HEK293 (cell line): Measurements from ENCODE around the gene AXIN1.
A peak's percentile ranks its signal among the peaks of the same experiment; 100 is the strongest.

ENCODE experiments used
- CTCF ChIA-PET: fragments of 350-600 bp; formaldehyde crosslinking; extraction: SDS; loops from one replicate; lab custom pipeline; 2021; ENCODE audit warnings: antibody characterized with exemption; lab: Yijun Ruan, JAX
- POLR2A ChIA-PET: fragments of 300-600 bp; formaldehyde crosslinking; extraction: SDS; loops from one replicate; lab custom pipeline; 2020; ENCODE audit warnings: antibody characterized with exemption, inconsistent platforms; lab: Yijun Ruan, JAX
- H3K27ac ChIP-seq: fragments of 200-500 bp; sonication (Bioruptor generic); 2 replicates; pipeline ENCODE4 v1.5.1; 2014; ENCODE audit warnings: low read depth, low read length, control low read depth, inconsistent platforms; ENCODE audit errors: extremely low read depth
- H3K36me3 ChIP-seq, 2 experiments: fragments of 200-500 bp in 1 of 2; sonication (Bioruptor generic) in 1 of 2; 1 replicate in 1 of 2; 2 replicates in 1 of 2; pipeline ENCODE4 v1.5.1; 2014 to 2017; ENCODE audit warnings: inconsistent platforms in 2 of 2, low read length in 2 of 2; ENCODE audit not compliant: control insufficient read depth in 2 of 2, insufficient read depth in 1 of 2
- H3K4me1 ChIP-seq: fragments of 200-500 bp; sonication (Bioruptor generic); 2 replicates; pipeline ENCODE4 v1.5.1; 2014; ENCODE audit warnings: mild to moderate bottlenecking, low read length, inconsistent platforms; ENCODE audit not compliant: control insufficient read depth, insufficient read depth
- H3K4me3 ChIP-seq: 2 replicates; pipeline ENCODE4 v1.5.1; 2011; ENCODE audit warnings: low read depth, mild to moderate bottlenecking, control low read depth, low read length, moderate library complexity
- H3K9me3 ChIP-seq: fragments of 200-500 bp; sonication (Bioruptor generic); 2 replicates; pipeline ENCODE4 v1.5.1; 2014; ENCODE audit warnings: low read depth, low read length, inconsistent platforms; ENCODE audit not compliant: control insufficient read depth, insufficient read depth
- KLF7 ChIP-seq: fragments of 450-650 bp; formaldehyde crosslinking; IDR thresholded peaks from 2 replicates; pipeline ENCODE4 v1.5.1; 2016; ENCODE audit warnings: missing biosample characterization, missing genetic modification characterization, borderline replicate concordance
- ZNF146 ChIP-seq: fragments of 450-650 bp; formaldehyde crosslinking; IDR thresholded peaks from 2 replicates; pipeline ENCODE4 v1.5.1; 2016; ENCODE audit warnings: missing biosample characterization, missing genetic modification characterization
- ZNF324 ChIP-seq: fragments of 450-650 bp; formaldehyde crosslinking; IDR thresholded peaks from 2 replicates; pipeline ENCODE4 v1.5.1; 2016; ENCODE audit warnings: missing biosample characterization, missing genetic modification characterization
- ZNF341 ChIP-seq: fragments of 450-650 bp; formaldehyde crosslinking; IDR thresholded peaks from 2 replicates; pipeline ENCODE4; 2016; ENCODE audit warnings: low read depth, missing biosample characterization, missing genetic modification characterization
- ZNF561 ChIP-seq: fragments of 450-650 bp; IDR thresholded peaks from 2 replicates; pipeline ENCODE4 v1.5.1; 2018; ENCODE audit warnings: missing biosample characterization, missing genetic modification characterization, borderline replicate concordance
- ZNF600 ChIP-seq: fragments of 450-650 bp; formaldehyde crosslinking; IDR thresholded peaks from 2 replicates; pipeline ENCODE4 v1.5.1; 2016; ENCODE audit warnings: missing biosample characterization, missing genetic modification characterization
- TF ChIP-seq, protein P1 (sequence below): fragments of 450-650 bp; formaldehyde crosslinking; conservative IDR thresholded peaks from 2 replicates; pipeline ENCODE4 v1.5.1; 2016; ENCODE audit warnings: low read depth, missing biosample characterization, missing genetic modification characterization
- TF ChIP-seq, protein P2 (sequence below): fragments of 450-650 bp; formaldehyde crosslinking; IDR thresholded peaks from 2 replicates; pipeline ENCODE4 v1.5.1; 2017; ENCODE audit warnings: missing biosample characterization, missing genetic modification characterization
- TF ChIP-seq, protein P3 (sequence below): fragments of 450-650 bp; formaldehyde crosslinking; IDR thresholded peaks from 2 replicates; pipeline ENCODE4 v1.5.0; 2017; ENCODE audit warnings: missing biosample characterization, missing genetic modification characterization, borderline replicate concordance
- TF ChIP-seq, protein P4 (sequence below): fragments of 450-650 bp; formaldehyde crosslinking; optimal IDR thresholded peaks from 2 replicates; pipeline ENCODE3; 2016; ENCODE audit warnings: missing biosample characterization, mild to moderate bottlenecking, missing genetic modification characterization
- TF ChIP-seq, protein P5 (sequence below): fragments of 450-650 bp; formaldehyde crosslinking; IDR thresholded peaks from 2 replicates; pipeline ENCODE4 v1.5.1; 2016; ENCODE audit warnings: missing biosample characterization, missing genetic modification characterization
- TF ChIP-seq, protein P6 (sequence below): fragments of 450-650 bp; formaldehyde crosslinking; IDR thresholded peaks from 2 replicates; pipeline ENCODE4 v1.5.1; 2016; ENCODE audit warnings: missing biosample characterization, missing genetic modification characterization
- TF ChIP-seq, protein P7 (sequence below): fragments of 450-650 bp; formaldehyde crosslinking; conservative IDR thresholded peaks from 2 replicates; pipeline ENCODE4 v1.5.1; 2016; ENCODE audit warnings: low read depth, missing biosample characterization, missing genetic modification characterization

AXIN1 gene

DNA sequence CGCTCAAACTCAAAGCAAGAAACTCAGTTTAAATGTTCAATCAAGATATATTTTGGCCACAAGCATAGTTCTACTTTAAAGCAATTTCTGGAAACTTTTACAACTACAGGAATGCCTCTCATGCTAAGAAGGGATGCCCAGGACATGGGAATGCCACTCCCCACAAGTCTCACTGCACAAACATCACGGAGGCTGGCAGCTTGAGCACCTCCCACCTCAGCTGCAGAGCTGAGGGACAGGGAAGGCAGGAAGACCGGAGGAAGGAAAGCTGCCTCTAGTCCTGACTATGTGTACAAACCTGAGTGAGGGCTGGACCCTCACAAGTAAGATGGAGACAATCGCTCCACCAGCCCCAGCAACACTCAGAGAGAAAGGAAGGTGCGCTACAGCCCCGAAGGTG lies 5.3 kb downstream of the AXIN1 start:
- CTCF ChIA-PET: interaction anchor here (1.3 kb wide), 1 partner anchor 8 kb away, joined by 3 read pairs; no protein-coding TSS in a partner anchor
- peaks cover 2% of the 10 kb centered on the region; the same call in 1 of the 2 replicates for H3K4me1 ChIP-seq
- no peak overlapping the region for H3K4me3 ChIP-seq
- POLR2A ChIA-PET: no interaction called here
- no peak overlapping the region for H3K27ac ChIP-seq
- H3K36me3 ChIP-seq: peaks cover 16 to 53% of the 10 kb centered on the region in 2 experiments; a peak in 2 of 3 replicates
- no peaks in the 10 kb centered on the region for H3K9me3 ChIP-seq
- TF ChIP-seq, protein P1, sequence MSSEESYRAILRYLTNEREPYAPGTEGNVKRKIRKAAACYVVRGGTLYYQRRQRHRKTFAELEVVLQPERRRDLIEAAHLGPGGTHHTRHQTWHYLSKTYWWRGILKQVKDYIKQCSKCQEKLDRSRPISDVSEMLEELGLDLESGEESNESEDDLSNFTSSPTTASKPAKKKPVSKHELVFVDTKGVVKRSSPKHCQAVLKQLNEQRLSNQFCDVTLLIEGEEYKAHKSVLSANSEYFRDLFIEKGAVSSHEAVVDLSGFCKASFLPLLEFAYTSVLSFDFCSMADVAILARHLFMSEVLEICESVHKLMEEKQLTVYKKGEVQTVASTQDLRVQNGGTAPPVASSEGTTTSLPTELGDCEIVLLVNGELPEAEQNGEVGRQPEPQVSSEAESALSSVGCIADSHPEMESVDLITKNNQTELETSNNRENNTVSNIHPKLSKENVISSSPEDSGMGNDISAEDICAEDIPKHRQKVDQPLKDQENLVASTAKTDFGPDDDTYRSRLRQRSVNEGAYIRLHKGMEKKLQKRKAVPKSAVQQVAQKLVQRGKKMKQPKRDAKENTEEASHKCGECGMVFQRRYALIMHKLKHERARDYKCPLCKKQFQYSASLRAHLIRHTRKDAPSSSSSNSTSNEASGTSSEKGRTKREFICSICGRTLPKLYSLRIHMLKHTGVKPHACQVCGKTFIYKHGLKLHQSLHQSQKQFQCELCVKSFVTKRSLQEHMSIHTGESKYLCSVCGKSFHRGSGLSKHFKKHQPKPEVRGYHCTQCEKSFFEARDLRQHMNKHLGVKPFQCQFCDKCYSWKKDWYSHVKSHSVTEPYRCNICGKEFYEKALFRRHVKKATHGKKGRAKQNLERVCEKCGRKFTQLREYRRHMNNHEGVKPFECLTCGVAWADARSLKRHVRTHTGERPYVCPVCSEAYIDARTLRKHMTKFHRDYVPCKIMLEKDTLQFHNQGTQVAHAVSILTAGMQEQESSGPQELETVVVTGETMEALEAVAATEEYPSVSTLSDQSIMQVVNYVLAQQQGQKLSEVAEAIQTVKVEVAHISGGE: no peak
- TF ChIP-seq, protein P2, sequence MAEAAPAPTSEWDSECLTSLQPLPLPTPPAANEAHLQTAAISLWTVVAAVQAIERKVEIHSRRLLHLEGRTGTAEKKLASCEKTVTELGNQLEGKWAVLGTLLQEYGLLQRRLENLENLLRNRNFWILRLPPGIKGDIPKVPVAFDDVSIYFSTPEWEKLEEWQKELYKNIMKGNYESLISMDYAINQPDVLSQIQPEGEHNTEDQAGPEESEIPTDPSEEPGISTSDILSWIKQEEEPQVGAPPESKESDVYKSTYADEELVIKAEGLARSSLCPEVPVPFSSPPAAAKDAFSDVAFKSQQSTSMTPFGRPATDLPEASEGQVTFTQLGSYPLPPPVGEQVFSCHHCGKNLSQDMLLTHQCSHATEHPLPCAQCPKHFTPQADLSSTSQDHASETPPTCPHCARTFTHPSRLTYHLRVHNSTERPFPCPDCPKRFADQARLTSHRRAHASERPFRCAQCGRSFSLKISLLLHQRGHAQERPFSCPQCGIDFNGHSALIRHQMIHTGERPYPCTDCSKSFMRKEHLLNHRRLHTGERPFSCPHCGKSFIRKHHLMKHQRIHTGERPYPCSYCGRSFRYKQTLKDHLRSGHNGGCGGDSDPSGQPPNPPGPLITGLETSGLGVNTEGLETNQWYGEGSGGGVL (tag by site-specific recombination): no peak
- TF ChIP-seq ZNF324 (no peak), KLF7 (no peak), ZNF146 (tag by site-specific recombination) (no peak)
- TF ChIP-seq, protein P3, sequence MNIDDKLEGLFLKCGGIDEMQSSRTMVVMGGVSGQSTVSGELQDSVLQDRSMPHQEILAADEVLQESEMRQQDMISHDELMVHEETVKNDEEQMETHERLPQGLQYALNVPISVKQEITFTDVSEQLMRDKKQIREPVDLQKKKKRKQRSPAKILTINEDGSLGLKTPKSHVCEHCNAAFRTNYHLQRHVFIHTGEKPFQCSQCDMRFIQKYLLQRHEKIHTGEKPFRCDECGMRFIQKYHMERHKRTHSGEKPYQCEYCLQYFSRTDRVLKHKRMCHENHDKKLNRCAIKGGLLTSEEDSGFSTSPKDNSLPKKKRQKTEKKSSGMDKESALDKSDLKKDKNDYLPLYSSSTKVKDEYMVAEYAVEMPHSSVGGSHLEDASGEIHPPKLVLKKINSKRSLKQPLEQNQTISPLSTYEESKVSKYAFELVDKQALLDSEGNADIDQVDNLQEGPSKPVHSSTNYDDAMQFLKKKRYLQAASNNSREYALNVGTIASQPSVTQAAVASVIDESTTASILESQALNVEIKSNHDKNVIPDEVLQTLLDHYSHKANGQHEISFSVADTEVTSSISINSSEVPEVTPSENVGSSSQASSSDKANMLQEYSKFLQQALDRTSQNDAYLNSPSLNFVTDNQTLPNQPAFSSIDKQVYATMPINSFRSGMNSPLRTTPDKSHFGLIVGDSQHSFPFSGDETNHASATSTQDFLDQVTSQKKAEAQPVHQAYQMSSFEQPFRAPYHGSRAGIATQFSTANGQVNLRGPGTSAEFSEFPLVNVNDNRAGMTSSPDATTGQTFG (tag by site-specific recombination): no peak
- TF ChIP-seq, protein P4, sequence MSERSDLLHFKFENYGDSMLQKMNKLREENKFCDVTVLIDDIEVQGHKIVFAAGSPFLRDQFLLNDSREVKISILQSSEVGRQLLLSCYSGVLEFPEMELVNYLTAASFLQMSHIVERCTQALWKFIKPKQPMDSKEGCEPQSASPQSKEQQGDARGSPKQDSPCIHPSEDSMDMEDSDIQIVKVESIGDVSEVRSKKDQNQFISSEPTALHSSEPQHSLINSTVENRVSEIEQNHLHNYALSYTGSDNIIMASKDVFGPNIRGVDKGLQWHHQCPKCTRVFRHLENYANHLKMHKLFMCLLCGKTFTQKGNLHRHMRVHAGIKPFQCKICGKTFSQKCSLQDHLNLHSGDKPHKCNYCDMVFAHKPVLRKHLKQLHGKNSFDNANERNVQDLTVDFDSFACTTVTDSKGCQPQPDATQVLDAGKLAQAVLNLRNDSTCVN (tag by site-specific recombination): no peak

DNA sequence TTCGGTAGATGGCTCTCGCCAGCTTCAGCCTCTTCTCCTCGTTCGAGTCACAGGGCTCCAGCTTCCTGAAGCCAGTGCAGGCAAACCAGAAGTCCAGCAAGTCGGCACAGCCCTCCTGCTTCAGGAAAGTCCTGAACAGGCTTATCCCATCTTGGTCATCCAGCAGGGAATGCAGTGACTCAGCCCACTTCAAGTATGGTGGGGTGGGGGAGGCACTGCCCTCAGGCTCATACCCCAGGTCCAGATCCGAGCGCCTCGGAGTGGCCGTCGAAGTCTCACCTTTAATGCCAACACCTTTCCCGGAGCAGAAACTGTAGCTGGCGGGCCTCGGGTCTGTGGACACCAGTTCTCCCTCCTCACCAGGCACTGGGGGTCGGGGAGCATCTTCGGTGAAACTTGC lies 5.9 kb downstream of the AXIN1 start:
- Histone ChIP-seq H3K27ac (no peak overlapping the region), H3K36me3 (peaks cover 16 to 53% of the 10 kb centered on the region in 2 experiments; a peak in 2 of 3 replicates), H3K4me1 (peaks cover 2% of the 10 kb centered on the region; the same call in 1 of the 2 replicates), H3K9me3 (no peaks in the 10 kb centered on the region), H3K4me3 (no peak overlapping the region)
- CTCF ChIA-PET: interaction anchor here (0.7 kb wide), 1 partner anchor 220 kb away, joined by 3 read pairs; no protein-coding TSS in a partner anchor
- POLR2A ChIA-PET: interaction anchor here (0.6 to 1.2 kb wide), 2 partner anchors 111 to 145 kb away, joined by 3 to 5 read pairs; no protein-coding TSS in a partner anchor
- TF ChIP-seq ZNF341 (tag by site-specific recombination) (no peak), ZNF600 (peak; percentile 86), ZNF324 (no peak), ZNF561 (tag by site-specific recombination) (no peak)
- TF ChIP-seq, protein P5, sequence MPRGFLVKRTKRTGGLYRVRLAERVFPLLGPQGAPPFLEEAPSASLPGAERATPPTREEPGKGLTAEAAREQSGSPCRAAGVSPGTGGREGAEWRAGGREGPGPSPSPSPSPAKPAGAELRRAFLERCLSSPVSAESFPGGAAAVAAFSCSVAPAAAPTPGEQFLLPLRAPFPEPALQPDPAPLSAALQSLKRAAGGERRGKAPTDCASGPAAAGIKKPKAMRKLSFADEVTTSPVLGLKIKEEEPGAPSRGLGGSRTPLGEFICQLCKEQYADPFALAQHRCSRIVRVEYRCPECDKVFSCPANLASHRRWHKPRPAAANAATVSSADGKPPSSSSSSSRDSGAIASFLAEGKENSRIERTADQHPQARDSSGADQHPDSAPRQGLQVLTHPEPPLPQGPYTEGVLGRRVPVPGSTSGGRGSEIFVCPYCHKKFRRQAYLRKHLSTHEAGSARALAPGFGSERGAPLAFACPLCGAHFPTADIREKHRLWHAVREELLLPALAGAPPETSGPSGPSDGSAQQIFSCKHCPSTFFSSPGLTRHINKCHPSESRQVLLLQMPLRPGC: no peak
- TF ChIP-seq, protein P6, sequence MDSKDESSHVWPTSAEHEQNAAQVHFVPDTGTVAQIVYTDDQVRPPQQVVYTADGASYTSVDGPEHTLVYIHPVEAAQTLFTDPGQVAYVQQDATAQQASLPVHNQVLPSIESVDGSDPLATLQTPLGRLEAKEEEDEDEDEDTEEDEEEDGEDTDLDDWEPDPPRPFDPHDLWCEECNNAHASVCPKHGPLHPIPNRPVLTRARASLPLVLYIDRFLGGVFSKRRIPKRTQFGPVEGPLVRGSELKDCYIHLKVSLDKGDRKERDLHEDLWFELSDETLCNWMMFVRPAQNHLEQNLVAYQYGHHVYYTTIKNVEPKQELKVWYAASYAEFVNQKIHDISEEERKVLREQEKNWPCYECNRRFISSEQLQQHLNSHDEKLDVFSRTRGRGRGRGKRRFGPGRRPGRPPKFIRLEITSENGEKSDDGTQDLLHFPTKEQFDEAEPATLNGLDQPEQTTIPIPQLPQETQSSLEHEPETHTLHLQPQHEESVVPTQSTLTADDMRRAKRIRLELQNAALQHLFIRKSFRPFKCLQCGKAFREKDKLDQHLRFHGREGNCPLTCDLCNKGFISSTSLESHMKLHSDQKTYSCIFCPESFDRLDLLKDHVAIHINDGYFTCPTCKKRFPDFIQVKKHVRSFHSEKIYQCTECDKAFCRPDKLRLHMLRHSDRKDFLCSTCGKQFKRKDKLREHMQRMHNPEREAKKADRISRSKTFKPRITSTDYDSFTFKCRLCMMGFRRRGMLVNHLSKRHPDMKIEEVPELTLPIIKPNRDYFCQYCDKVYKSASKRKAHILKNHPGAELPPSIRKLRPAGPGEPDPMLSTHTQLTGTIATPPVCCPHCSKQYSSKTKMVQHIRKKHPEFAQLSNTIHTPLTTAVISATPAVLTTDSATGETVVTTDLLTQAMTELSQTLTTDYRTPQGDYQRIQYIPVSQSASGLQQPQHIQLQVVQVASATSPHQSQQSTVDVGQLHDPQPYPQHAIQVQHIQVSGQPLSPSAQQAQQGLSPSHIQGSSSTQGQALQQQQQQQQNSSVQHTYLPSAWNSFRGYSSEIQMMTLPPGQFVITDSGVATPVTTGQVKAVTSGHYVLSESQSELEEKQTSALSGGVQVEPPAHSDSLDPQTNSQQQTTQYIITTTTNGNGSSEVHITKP (tag by site-specific recombination): 0 out of 2 replicates have a peak, but pooled peaks have one; percentile 12
- TF ChIP-seq, protein P7, sequence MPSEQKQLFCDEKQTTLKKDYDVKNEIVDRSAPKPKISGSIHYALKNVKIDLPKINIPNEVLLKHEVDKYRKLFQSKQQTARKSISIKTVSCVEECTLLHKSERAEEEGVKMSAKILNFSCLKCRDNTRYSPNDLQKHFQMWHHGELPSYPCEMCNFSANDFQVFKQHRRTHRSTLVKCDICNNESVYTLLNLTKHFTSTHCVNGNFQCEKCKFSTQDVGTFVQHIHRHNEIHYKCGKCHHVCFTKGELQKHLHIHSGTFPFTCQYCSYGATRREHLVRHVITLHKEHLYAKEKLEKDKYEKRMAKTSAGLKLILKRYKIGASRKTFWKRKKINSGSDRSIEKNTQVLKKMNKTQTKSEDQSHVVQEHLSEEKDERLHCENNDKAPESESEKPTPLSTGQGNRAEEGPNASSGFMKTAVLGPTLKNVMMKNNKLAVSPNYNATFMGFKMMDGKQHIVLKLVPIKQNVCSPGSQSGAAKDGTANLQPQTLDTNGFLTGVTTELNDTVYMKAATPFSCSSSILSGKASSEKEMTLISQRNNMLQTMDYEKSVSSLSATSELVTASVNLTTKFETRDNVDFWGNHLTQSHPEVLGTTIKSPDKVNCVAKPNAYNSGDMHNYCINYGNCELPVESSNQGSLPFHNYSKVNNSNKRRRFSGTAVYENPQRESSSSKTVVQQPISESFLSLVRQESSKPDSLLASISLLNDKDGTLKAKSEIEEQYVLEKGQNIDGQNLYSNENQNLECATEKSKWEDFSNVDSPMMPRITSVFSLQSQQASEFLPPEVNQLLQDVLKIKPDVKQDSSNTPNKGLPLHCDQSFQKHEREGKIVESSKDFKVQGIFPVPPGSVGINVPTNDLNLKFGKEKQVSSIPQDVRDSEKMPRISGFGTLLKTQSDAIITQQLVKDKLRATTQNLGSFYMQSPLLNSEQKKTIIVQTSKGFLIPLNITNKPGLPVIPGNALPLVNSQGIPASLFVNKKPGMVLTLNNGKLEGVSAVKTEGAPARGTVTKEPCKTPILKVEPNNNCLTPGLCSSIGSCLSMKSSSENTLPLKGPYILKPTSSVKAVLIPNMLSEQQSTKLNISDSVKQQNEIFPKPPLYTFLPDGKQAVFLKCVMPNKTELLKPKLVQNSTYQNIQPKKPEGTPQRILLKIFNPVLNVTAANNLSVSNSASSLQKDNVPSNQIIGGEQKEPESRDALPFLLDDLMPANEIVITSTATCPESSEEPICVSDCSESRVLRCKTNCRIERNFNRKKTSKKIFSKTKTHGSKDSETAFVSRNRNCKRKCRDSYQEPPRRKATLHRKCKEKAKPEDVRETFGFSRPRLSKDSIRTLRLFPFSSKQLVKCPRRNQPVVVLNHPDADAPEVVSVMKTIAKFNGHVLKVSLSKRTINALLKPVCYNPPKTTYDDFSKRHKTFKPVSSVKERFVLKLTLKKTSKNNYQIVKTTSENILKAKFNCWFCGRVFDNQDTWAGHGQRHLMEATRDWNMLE (tag by site-specific recombination): no peak
